Stimulated activated CD8-positive, alpha-beta memory T cell treated with anti-CD3 and anti-CD28 coated beads, Interleukin-7, amount 100 ng/mL, for 1 hour (primary cell): Measurements from ENCODE around the gene VWA3A.
"Not testable (repeated sequence)": the region's sequence is repeated elsewhere in the genome, so short reads cannot be mapped to it uniquely, and the experiment has no call there.

Source experiments
- DNase-seq, 2 donors: peaks; one replicate each; pipeline ENCODE4 v3.0.0-alpha.2; 2020; ENCODE audit warnings: low read depth in 2 of 2

Gene VWA3A

GRCh38 chr16:22086440-22086839, 5.9 kb upstream of the VWA3A start:
- DNase-seq: no peak

GRCh38 chr16:22088642-22089041, 3.7 kb upstream of the VWA3A start:
- DNase-seq: no peak

- DNase-seq: no peak
Measured at GRCh38 chr16:22089910-22090309, 2.4 kb upstream of the VWA3A start.

GRCh38 chr16:22091721-22092120, 620 bp upstream of the VWA3A start:
- no peak for DNase-seq

DNA sequence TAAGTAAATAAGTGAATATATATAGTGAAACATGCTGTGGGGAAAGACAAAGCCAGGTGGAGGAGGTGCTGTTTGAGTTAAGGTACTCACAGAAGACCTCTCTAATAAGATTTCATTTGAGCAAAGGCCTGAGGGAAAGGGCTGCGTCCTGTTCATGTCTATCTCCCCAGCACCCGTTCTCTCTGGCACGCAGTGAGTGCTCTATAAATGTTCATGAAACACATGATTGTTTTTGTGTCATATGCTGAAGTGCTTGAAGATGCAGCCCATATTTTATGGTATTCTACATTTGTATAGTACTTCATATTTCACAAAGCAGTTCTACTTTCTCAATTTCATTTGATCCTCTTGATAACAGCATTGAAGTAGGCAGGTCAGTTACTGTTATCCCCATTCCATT, 990 bp downstream of the VWA3A start:
- DNase-seq: no peak

GRCh38 chr16:22093996-22094395, 1.7 kb downstream of the VWA3A start:
- DNase-seq: no peak

DNA sequence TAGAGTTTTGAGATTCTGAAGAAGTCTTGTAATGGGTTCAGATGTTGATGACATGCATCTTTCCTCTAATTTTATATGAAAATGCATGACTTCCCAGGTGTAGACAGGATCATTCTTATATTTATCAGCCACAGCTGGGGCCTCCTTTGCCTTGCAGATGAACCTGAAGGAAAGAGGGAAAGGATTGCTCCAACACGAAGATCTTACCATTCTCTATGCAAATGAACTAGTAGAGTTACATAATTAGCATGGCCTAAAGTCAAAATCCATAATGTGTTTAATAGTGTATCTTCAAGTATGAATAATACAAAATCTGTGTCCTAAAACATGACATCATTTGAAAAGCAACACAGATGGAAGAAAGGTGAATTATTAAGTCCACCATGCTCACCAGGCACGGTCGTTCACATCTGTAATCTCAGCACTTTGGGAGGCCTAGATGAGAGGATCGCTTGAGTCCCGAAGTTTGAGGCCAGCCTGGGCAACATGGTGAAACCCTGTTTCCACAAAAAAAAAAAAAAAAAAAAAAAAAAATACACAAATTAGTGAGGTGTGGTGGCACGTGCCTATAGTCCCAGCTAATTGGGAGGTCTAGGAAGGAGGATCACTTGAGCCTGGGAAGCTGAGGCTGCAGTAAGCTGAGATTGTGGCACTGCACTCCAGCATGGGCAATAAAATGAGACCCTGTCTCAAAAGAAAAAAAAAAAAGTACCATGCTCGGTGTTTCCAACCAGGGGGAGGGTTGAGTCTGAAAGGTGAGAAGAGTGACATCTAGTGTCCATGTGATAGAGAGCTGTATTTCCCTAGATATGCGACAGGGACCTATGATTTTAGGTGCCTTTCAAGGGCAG, 6.3 kb downstream of the VWA3A start:
- DNase-seq: no peak

DNA sequence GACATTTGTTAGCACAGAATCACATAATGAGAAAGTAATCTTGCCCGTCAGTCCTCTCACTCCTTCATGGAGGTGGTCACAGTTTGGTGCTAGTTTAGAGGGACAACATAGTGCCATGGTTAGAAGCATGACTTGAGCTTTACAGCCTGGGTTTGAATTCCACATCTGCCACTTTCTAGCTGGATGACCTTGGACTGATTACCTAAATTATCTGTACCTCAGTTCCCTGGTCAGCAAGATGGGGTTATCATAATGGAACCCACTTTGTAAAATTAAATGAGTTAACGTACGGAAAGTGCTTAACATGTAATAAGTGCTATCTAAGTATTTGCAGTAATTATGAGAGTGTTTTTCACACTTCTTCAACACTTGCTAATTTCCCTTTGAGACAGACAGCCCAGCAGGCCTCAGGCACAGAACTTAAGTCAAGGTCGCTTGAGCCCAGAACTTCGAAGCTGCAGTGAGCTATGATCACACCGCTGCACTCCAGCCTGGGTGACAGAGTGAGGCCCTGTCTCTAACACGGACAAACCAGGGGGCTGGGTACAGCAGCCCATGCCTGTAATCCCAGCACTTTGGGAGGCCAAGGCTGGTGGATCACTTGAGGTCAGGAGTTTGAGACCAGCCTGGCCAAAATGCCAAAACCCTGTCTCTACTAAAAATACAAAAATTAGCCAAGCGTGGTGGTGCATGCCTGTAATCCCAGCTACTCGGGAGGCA, 7.1 kb downstream of the VWA3A start:
- DNase-seq: no peak

DNA sequence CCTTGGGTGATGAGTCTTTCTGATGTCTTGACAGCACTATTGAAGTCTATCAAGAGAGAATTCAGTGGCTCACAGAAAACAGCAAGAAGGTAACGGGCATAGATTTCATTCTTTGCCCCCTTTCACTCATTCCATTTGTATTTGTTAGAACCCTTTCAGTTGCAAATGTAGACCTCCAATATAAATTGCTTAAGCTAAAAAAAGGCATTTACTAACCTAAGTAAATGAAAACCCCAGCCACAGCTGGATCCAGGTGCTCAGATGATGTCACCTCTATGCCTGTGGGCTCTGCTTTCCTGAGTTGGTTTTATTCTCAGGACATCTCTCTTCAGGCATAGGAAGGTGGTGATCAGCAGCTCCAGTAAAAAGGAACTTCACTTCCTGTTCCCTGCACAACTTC, 11.1 kb downstream of the VWA3A start:
- no peak for DNase-seq

GRCh38 chr16:22109258-22109898, 17.0 kb downstream of the VWA3A start:
- DNase-seq: no peak

- DNase-seq: not testable (repeated sequence)
Measured at GRCh38 chr16:22111629-22112028, 19.3 kb downstream of the VWA3A start.

GRCh38 chr16:22116095-22116700, 23.9 kb downstream of the VWA3A start:
- DNase-seq: no peak

GRCh38 chr16:22117609-22118008, 25.3 kb downstream of the VWA3A start:
- no peak for DNase-seq

GRCh38 chr16:22120440-22120839, 28.1 kb downstream of the VWA3A start:
- DNase-seq: no peak

DNA sequence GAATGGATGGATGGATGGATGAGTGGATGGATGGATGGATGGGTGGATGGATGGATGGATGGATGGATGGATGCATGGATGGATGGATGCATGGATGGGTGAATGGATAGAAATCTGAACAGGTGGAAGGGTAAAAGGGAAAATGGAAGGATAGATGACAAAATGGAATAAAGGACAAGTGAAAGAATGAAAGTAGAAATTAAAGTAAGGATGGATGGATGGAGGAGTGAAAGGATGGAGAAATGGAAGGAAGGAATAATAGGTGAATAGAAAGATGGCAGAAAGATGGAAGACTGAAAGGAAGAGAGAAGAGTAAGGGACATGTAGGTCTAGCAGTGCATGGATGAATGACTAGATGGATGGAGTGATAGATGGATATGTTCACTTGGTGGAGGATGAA, 29.9 kb downstream of the VWA3A start:
- no peak for DNase-seq

GRCh38 chr16:22123146-22123545, 30.8 kb downstream of the VWA3A start:
- no peak for DNase-seq

DNA sequence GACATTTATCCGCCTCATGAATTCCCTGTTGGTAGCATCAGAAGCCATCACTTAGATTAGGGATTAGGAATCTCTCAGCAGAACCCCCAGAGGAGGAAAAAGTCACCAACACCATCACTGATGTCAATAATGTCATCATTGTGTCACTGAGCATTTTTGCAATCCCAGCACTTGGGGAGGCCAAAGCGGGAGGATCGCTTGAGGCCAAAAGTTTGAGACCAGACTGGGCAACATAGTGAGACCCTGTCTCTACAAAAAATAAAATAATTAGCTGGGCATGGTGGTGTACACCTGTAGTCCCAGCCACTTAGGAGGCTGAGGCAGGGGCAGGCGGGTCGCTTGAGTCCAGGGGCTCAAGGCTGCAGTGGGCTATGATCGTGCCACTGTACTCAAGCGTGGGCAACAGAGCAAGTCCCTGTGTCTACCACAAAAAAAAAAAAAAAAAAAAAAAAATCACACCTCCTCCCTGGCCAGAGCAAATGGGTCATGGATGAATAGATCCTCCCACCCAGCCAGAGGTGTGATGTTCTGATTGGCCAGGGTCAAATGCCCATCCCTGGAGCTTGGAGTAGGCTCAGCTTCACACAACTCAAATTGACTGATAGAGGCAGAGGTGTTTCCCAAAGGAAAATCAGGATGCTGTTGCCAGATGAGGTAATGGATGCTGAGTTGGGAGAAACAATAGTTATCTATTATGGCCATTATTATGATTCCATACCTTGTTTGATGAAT, 31.6 kb downstream of the VWA3A start:
- DNase-seq: no peak

- DNase-seq: no peak
Measured at GRCh38 chr16:22124583-22125284, 32.4 kb downstream of the VWA3A start.

DNA sequence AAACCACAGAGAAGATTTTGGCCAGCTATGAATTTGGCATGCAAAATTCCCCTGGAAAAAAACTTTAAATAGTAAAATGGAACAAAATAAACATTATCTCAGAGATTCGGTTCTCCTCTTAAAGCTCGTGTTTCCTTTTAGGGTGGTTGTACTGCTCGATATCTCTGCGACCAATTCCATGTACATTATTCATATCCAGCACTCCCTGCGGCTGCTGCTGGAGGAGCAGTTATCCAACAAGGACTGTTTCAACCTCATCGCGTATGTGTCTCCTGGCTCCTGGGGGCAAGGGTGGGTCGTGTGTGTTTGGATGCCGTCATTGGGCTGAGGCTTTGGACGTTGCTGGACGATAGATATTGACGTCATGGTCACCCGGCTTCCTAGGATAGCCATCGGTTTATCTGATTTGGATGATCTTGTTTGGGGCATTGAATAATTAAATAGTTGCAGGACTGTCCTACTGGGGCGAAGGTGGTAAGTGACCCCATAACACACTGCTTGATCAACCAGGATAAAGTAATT, 33.8 kb downstream of the VWA3A start:
- no peak for DNase-seq

DNA sequence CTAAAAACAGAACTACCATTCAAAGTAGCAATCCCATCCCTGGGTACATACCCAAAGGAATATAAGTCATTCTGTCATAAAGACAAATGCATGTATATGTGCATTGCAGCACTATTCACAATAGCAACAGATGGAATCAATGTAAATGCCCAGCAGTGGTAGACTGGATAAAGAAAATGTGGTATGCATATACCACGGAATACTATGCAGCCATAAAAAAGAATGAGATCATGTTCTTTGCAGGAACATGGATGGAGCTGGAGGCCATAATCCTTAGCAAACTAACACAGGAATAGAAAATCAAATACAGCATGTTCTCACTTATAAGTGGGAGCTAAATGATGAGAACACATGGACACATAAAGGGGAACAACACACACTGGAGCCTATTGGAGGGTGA, 36.2 kb downstream of the VWA3A start:
- not testable (repeated sequence) for DNase-seq

DNA sequence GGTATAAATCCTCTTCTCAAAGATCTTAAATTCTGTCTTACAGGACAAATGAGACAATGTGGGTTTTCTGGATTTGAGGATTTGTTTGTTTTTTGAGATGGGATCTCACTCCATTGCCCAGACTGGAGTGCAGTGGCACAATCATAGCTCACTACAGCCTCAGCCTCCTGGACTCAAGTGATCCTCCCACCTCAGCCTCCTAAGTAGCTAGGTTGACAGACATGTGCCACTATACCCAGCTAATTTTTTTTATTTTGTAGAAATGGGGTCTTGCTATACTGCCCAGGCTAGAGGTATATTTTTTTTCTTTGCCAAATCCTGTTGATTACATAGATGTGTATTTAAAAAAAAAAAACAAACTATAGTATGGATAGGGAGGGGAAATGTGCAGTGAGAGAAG, 38.2 kb downstream of the VWA3A start:
- DNase-seq: no peak
